Subcutaneous abdominal adipose tissue (tissue), 5 donors: Measurements from ENCODE around the gene CPZ.
"Not testable (repeated sequence)": the region's sequence is repeated elsewhere in the genome, so short reads cannot be mapped to it uniquely, and the experiment has no call there.

ENCODE experiments used
- H3K27ac ChIP-seq: one replicate; pipeline ENCODE4 v1.7.0; 2013; ENCODE audit warnings: low read depth, mild to moderate bottlenecking, inconsistent platforms, low read length, moderate library complexity
- H3K27me3 ChIP-seq, 5 donors: one replicate each; pipeline ENCODE4 v1.7.0; 2013; ENCODE audit warnings: low read length in 5 of 5, inconsistent platforms in 1 of 5; ENCODE audit not compliant: control insufficient read depth in 5 of 5, insufficient read depth in 4 of 5
- H3K36me3 ChIP-seq, 5 donors: one replicate each; pipeline ENCODE4 v1.7.0; 2013; ENCODE audit warnings: low read length in 5 of 5; ENCODE audit not compliant: control insufficient read depth in 5 of 5, insufficient read depth in 5 of 5
- H3K4me1 ChIP-seq, 5 donors: one replicate each; pipeline ENCODE4 v1.7.0; 2013; ENCODE audit warnings: low read length in 5 of 5, mild to moderate bottlenecking in 3 of 5, moderate library complexity in 1 of 5; ENCODE audit not compliant: control insufficient read depth in 5 of 5, insufficient read depth in 5 of 5
- H3K4me3 ChIP-seq, 5 donors: one replicate each; pipeline ENCODE4 v1.7.0; 2013; ENCODE audit warnings: low read length in 5 of 5, low read depth in 1 of 5
- H3K9ac ChIP-seq, 5 donors: one replicate each; pipeline ENCODE4 v1.7.0; 2013; ENCODE audit warnings: low read length in 5 of 5, mild to moderate bottlenecking in 4 of 5, moderate library complexity in 3 of 5
- H3K9me3 ChIP-seq, 5 donors: one replicate each; pipeline ENCODE4 v1.7.0; 2013; ENCODE audit warnings: low read length in 5 of 5; ENCODE audit not compliant: control insufficient read depth in 5 of 5
- donor health status: healthy.
- donor health status: healthy.
- donor health status: healthy.
- donor health status: healthy.
- donor health status: healthy.

CPZ gene

DNA sequence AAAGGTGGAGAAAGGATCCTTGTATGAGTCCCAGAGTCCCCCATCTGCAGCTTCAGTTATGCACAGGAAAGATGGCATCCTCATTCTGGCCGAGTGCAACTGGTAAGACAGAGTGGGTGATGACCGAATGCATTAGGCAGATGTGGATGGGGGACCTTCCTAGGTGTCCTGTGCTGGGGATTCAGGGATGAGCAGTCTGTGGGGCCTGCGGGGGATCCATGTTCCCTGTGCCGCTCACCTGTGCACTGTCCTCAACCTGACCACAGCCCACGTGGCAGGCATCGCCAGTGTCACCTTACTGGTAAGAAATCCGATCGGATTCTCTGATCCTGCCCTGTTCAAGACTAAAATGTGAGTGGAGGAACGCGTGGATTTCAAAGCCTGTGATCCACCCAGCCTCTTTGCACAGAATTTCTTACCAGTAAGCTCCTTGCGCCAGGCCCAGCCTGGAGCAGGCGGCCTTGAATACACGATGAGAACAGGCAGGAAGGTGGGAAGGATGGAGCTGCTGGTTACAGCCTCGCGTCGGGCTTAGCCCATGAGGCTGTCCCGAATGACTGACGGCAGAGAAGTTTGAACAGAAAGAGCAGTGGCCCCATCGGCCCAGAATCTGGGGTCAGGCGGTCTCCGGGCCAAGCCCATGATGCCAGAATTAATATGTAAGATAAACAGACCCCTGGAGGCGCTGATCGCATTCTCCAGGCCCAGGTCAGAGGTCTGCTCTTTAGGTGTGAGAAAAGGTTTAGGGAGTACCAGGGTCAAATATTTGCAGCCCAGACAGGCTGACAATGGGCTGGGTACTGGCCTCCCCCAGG is 56.5 kb downstream of the CPZ start:
- H3K4me3 ChIP-seq: no peak overlapping the region
- H3K27ac ChIP-seq: no peak overlapping the region
- H3K36me3 ChIP-seq: no peaks in the 10 kb centered on the region
- H3K9ac ChIP-seq: no peak overlapping the region
- peaks cover 0 to 2% (median under 1%) of the 10 kb centered on the region in 5 donors for H3K9me3 ChIP-seq
- H3K27me3 ChIP-seq: peaks cover 0 to 21% (median 20%) of the 10 kb centered on the region in 5 donors
- H3K4me1 ChIP-seq: no peaks in the 10 kb centered on the region

DNA sequence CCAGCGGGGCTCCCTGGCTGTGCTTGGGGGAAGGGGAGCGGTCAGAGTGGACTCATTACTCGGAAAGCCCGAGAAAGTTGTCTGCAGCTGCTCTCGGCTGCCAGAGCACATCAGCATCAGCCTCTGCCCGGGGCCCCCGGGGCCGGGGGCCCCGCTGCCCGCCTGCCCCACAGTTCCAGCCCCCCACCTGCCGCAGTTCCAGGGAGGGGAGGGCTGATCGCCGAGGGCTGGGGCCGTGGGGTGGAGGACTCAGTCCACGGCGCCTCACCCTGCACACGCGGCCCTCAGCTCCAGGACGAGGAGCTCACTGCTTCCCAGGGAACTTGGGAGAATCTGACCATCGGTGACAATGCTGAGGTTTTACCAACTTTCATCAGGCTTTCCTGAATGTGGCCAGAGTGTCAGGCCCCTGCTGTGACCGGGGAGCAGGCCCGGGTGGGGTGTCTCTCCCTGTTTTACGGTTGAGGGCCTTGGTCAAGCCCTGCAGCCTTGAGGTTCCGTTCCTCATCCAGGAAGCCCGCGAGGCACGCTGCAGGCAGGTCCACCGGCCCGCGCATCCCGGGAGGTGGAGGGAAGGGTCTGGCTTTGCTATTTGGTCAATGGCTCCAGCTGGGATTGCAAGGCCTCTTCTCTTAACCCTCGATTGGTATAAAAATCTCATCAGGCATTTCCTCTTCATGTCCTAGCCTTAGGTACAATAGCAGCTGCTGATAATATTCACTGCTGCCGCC is 57.2 kb downstream of the CPZ start:
- no peak overlapping the region for H3K27ac ChIP-seq
- H3K4me1 ChIP-seq: no peaks in the 10 kb centered on the region
- no peak overlapping the region for H3K9ac ChIP-seq
- H3K4me3 ChIP-seq: no peak overlapping the region
- H3K36me3 ChIP-seq: no peaks in the 10 kb centered on the region
- H3K9me3 ChIP-seq: peaks cover 0 to 4% (median 2%) of the 10 kb centered on the region in 5 donors
- peaks cover 0 to 21% (median 20%) of the 10 kb centered on the region in 5 donors for H3K27me3 ChIP-seq

DNA sequence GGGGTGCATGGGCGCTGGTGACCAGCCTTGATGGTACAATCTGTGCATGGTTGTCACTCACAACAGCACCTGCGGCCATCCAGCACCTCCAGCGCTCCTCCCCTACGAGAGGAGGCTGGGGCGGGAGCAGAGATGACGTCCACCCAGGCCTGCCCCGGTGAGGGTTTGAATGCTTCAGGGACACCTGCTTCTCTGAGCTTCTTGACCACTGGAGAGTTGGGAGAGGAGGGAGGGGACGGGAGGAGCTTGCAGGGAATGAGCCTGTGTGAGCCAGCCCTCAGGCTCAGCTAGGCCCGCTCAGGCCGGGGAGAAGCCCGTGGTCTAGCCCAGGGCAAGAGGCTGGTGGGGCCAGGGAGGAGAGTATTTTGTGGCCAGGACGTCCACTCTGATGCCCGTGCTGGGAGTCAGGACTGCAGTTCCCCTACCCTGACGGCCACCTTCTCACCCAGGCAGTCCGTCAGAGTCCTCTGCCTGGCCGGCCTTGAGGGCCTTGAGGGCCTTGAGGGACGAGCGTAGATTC is 59.2 kb downstream of the CPZ start:
- Histone ChIP-seq H3K36me3 (no peaks in the 10 kb centered on the region), H3K4me3 (no peak overlapping the region), H3K4me1 (no peaks in the 10 kb centered on the region), H3K27ac (no peak overlapping the region), H3K27me3 (peaks cover 0 to 21% (median 15%) of the 10 kb centered on the region in 5 donors), H3K9me3 (peaks cover 0 to 5% (median 3%) of the 10 kb centered on the region in 5 donors), H3K9ac (no peak overlapping the region)

DNA sequence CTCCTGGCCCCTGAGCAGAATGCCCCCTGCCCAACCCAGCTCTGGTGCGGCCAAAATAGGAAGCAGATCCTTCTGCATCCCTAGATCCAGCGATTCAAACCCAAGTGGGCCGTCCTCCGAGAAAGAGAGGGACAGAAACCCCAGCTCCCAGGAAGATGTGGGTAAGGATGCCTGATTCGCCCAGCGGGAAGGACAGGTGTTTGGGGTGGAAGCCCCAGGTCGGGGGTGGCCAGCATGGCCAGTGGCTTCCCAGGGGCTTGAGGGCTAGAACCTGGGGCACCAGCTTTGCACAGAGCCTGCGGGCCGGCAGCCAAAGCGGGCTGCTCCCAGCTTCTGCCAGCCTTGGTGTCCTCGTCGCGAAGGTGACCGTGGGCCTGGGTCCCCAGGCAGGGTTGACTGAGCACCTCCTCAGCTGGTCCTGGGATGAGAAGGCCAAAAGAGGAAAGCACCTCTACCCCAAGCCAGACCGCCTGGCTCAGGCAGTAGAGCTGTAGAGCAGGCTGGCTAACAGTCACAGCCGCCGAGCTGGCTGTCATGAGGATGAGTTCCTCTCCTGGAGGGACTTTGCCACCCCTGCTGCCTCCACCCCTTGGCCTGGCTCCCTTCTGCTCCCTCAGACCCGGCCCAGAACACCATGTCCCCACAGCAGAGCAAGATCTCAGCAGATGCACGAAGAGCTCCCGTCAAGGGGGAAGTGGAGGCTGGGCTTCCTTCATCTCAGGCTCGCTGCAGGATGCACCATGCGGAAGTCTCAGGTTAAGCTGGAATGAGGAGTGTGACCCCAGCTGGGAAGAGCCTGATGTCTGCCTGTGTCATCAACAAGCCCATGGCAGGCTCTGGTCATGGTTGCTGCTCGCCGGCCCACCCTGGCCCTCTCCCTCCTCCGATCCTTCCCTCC is 59.9 kb downstream of the CPZ start:
- Histone ChIP-seq H3K27me3 (peaks cover 0 to 22% (median 18%) of the 10 kb centered on the region in 5 donors), H3K9me3 (peaks cover 0 to 5% (median 3%) of the 10 kb centered on the region in 5 donors), H3K4me3 (no peak overlapping the region), H3K27ac (no peak overlapping the region), H3K4me1 (no peaks in the 10 kb centered on the region), H3K36me3 (no peaks in the 10 kb centered on the region), H3K9ac (no peak overlapping the region)

DNA sequence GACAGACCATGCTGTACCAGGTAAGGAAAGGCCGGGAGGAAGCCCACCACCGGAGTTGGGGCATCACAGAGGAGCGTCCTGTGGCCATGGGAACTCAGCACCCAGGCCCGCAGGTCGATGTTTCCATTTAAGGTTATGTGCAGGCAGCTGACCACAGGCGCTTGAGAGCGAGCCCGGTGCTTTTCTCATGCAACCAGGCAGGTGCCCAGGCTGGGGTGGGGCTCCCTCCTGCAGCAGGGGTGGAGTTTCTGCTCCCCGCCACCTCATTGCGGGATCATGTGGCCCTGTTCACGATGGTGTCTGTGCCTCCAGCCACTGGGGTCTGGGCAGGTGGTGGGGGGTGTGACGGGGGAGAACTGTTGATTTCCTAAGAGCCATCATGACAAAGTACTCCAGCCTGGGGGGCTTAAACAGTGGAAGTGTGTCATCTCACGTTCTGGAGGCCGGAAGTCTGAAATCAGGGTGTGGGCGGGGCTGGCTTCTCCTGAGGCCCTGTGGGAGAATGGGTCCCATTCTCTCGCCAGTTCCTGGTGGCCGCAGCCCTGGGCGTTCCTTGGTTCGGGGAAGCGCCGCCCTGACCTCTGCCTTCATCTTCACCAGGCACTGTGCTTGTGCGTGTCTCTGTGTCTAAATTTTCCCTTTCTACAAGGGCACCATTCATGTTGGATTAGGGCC is 60.9 kb downstream of the CPZ start:
- no peaks in the 10 kb centered on the region for H3K36me3 ChIP-seq

DNA sequence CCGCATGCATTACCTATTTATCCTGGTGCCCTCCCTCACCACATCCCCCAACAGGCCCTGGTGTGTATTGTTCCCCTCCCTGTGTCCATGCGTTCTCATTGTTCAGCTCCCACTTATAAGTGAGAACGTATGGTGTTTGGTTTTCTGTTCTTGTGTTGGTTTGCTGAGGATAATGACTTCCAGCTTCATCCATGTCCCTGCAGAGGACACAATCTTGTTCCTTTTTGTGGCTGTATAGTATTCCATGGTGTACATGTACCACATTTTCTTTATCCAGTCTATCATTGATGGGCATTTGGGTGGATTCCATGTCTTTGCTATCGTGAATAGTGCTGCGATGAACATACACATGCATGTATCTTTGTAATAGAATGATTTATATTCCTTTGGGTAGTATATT is 61.6 kb downstream of the CPZ start:
- not testable (repeated sequence) for H3K36me3 ChIP-seq, H3K9ac ChIP-seq, H3K27ac ChIP-seq, H3K4me1 ChIP-seq, H3K9me3 ChIP-seq, H3K4me3 ChIP-seq
- peaks cover 0 to 16% (median 12%) of the 10 kb centered on the region in 5 donors for H3K27me3 ChIP-seq

More for the DNA sequence above, 60.9 kb downstream of the CPZ start:
- Histone ChIP-seq H3K27ac (no peak overlapping the region), H3K9ac (no peak overlapping the region), H3K4me3 (no peak overlapping the region), H3K9me3 (peaks cover 0 to 5% (median 3%) of the 10 kb centered on the region in 5 donors), H3K27me3 (peaks cover 0 to 22% (median 18%) of the 10 kb centered on the region in 5 donors), H3K4me1 (no peaks in the 10 kb centered on the region)

DNA sequence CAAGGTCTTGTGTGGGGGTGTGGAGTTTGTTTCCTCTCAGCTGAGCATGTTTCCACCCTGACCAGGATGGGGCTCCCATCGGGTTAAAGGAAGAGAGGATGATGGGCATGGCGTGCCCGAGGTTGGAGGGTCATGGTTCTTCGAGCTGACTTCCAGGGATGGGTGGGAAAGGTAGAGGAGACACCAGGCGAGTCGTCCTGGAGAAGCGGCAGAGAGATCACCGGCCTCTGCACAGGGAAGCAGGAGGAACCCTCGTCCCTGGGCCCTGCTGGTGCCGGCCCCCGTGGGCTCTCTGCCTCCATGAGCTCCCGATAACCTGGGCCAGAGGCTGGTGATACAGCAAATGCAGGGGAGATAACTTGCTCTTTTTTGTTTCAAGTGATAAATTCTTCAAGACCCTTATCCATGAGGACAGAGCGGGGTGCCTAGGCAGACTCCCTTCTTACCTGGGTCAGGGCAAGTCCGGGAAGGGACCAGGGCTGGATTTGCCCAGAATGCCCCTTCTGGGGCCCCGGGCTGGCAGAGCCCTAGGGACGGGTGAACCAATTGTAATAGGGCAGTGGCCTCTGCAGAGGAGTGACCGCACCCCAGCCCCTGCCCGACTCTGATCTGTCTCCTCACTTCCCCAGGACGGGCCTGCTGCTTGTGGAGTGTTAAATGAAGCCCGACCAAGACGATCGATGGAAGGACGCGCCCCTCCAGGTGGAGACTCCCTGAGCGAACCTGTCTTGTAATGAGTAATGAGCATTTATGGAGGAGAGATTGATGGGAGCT is 63.0 kb downstream of the CPZ start:
- Histone ChIP-seq H3K4me1 (no peaks in the 10 kb centered on the region), H3K4me3 (no peak overlapping the region), H3K9me3 (peaks cover 0 to 5% (median 3%) of the 10 kb centered on the region in 5 donors), H3K9ac (no peak overlapping the region), H3K36me3 (no peaks in the 10 kb centered on the region), H3K27ac (no peak overlapping the region), H3K27me3 (peaks cover 0 to 13% (median 11%) of the 10 kb centered on the region in 5 donors)

DNA sequence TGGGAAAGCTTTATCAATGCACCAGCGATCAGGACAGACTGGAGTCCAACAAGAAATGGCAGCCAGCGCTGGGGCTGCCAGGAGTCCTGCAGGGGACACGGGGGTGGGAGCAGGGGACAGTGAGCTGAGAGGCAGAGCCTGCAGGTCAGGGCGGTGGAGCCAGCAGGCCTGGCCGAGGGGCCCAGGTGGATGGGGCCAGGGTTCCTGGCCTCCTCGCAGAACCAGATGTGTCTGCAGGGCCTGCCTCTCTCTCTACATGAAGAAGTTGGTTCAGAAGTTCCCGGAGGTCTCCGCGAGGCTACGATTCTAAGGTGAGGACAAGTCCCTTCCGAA is 63.6 kb downstream of the CPZ start:
- Histone ChIP-seq H3K36me3 (no peaks in the 10 kb centered on the region), H3K9ac (no peak overlapping the region), H3K4me3 (no peak overlapping the region), H3K27me3 (peaks cover 0 to 13% (median 9%) of the 10 kb centered on the region in 5 donors), H3K9me3 (peaks cover 0 to 5% (median 3%) of the 10 kb centered on the region in 5 donors), H3K4me1 (no peaks in the 10 kb centered on the region), H3K27ac (no peak overlapping the region)
